ENCODE results near the gene SOCS7.
A peak's percentile ranks its signal among the peaks of the same experiment; 100 is the strongest.

Gene SOCS7

DNA sequence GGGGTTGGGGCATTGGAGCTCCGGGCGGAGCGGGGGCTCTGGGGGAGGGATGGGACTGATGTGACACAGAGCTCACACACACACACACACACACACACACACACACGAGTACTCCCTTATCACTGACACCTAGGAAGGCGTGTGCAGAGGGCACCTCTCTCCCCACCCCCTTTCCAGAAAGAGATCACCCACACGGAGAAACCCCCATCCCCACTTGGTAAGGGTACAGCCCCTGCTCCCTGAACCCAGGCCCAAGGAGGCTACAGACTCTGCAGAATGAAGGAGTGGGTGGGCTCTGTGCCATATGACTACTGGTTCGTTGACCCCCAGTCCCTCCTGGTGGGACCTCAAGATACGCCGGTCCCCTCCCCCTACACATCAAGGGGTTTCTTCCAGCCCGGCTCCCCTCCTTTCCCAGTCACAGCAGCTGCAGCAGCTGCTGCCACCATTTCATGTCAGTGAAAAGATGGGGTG, 67.9 kb downstream of the SOCS7 start:
- H3K4me3 Mint-ChIP-seq = no peak overlapping the region
- H3K4me1 Mint-ChIP-seq (ENCODE audit: low read depth) = peaks cover 12% of the 10 kb centered on the region
- H3K27me3 Mint-ChIP-seq = peaks cover 56% of the 10 kb centered on the region
- no peak overlapping the region for H3K27ac Mint-ChIP-seq
- H3K36me3 Mint-ChIP-seq (ENCODE audit: low read depth) = no peaks in the 10 kb centered on the region
- no peaks in the 10 kb centered on the region for H3K9me3 Mint-ChIP-seq

DNA sequence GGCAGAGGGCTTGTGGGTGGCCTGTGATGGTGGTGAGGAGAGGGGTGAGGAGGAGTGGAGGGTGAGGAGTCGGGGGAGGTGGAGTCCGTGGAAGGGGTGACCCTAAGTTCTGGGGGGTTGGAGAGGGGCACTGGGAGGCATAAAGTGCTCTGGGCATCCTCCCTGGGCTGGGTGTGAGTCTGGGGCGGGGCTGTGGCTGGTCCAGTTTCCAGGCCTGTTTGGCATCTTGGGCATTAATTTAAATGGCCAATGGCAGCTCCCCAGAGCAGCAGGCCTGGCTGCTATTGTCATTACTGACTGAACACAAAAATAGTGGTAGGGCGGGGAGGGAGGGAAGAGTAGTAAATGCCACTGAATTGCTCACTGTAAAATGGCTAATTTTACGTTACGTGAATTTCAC, 68.9 kb downstream of the SOCS7 start:
- Mint-ChIP-seq H3K9me3 (no peaks in the 10 kb centered on the region), H3K27ac (no peak overlapping the region), H3K4me1 (ENCODE audit: low read depth) (peaks cover 9% of the 10 kb centered on the region), H3K4me3 (no peak overlapping the region), H3K27me3 (peaks cover 65% of the 10 kb centered on the region), H3K36me3 (ENCODE audit: low read depth) (no peaks in the 10 kb centered on the region)

DNA sequence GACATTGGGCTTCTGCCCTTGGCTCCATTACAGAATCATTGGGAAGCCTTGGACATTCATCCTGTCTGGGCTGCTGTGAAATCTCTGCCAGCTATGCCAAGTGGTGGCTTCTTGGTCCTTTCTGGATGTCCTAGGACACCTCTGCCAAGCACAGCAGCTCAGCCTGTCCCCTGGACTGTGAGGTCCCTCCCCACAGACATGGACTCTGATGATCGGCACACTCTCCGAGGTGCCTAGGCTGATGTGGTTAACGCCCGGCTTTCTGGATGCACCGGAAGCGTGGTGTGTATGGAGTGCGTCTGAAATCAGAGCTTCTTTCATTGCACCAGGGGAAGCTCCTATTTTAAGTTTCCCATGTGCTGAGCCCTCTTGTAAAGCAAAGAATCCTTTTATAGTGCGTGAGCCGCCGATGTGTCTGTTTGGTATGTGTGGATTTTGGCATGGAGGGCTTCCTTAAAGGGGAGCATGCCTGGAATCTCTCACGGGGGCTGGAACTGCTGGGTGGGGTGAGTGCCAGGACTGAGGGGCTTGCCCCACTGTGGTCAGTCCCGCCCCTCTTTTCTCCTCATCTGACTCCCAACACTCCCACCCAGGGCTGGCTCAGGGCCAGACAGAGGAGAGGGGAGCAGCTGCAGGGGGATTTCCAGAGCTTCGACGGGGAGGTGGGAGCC, 69.7 kb downstream of the SOCS7 start:
- Mint-ChIP-seq H3K27ac (no peak overlapping the region), H3K36me3 (ENCODE audit: low read depth) (no peaks in the 10 kb centered on the region), H3K27me3 (peaks cover 66% of the 10 kb centered on the region), H3K4me3 (no peak overlapping the region), H3K9me3 (no peaks in the 10 kb centered on the region), H3K4me1 (ENCODE audit: low read depth) (peaks cover 10% of the 10 kb centered on the region)

DNA sequence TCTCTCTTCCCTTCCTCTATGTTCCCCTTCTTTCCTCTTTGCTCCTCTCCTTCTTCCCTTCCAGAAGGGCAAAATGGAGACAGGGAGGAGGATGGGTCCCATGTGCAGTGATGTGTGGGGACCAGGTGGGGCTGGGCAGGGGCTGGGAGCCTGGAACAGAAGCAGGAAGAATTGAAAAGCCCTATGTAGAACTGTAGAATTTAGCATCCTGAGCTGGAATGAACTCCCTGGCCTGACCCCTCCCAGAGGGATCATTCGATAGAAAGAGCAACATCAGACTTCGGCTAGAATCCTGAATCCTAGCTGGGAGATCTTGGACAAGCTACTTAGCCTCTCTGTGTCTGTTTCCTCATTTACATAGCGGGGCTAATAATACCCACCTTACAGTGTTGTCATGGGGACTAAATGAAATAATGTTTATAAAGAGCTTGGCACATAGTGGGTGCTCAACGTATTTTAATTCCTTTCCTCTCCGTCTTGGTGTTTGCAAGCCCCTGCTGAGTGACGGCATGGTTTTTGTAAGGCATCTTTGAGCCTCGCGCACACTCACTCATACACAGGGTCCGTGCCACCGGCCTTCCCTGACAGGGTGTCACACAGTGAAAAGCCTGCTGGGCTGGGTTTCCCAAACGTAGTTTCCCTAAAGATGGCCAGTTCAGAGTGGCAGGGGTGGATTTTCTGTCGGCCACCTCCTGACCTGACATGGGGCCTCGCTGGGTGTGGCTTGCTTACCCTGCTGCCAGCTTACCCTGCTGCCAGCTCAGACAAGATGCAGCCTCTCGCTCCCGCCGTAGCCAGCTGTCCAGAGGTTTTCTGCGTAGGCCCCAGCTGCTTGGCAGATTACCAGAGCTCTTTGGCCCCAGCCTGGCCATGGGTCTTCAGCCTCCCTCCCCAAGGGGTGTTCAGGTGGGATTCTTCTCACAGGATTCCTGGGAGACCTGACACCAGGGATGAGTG, 70.5 kb downstream of the SOCS7 start:
- H3K27ac Mint-ChIP-seq = no peak overlapping the region
- H3K9me3 Mint-ChIP-seq = no peaks in the 10 kb centered on the region
- H3K27me3 Mint-ChIP-seq = peaks cover 57% of the 10 kb centered on the region
- no peak overlapping the region for H3K4me3 Mint-ChIP-seq
- H3K36me3 Mint-ChIP-seq (ENCODE audit: low read depth) = no peaks in the 10 kb centered on the region
- H3K4me1 Mint-ChIP-seq (ENCODE audit: low read depth) = peaks cover 13% of the 10 kb centered on the region

DNA sequence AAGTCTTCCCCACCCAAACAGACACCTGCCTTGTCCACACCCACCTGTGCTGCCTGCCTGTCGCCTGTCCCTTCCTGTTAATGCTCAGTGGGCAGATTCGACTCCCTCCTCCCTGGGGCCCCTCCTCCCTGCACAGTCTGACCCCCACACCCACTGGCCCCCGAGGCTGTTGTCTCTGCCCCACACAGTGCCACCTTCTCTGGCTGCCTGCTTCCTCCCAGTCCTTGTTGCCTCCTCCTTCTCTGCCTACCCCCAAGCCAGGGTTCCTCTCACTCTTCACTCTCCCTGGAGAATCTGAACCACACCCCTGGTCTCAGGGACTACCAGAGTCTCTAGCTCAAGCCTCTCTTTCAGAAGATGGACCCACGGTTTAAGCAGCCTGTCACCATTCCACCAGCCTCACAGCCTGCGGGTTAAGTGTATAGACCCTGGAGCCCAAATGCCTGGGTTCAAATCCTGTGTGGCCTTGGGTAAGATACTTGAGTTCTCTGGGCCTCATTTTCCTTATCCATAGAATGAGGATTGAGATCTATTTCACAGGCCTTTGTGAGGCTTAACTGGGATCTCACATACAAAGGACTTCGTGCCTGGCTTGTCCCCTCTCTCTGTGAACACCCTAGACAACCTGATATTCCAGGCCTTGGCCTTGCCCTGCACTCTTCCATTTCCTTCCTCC, 72.8 kb downstream of the SOCS7 start:
- Mint-ChIP-seq H3K27ac (no peak overlapping the region), H3K4me3 (no peak overlapping the region), H3K9me3 (no peaks in the 10 kb centered on the region), H3K4me1 (ENCODE audit: low read depth) (peaks cover 22% of the 10 kb centered on the region), H3K27me3 (peaks cover 50% of the 10 kb centered on the region), H3K36me3 (ENCODE audit: low read depth) (no peaks in the 10 kb centered on the region)

DNA sequence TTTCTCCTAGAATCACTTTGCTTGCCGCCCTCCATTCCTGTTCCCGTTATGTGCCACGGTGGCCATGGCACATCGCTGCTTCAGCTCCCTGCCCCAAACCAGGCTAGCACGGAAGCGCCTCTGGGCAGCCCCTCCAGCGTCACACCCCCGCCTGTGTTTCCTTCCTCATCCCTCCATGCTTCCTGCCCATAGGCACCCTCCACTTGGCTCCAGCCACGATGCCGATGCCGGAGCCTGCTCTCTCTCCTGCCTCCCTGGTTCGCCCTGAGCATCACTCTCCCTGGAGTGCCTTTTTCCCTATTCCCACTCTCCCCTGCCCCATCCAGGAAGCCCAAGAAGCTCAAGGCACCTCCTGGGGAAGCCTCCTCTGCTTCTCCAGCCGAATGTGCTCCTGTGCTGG, 73.4 kb downstream of the SOCS7 start:
- H3K4me3 Mint-ChIP-seq = no peak overlapping the region
- H3K27ac Mint-ChIP-seq = no peak overlapping the region
- peaks cover 25% of the 10 kb centered on the region for H3K4me1 Mint-ChIP-seq (ENCODE audit: low read depth)
- H3K27me3 Mint-ChIP-seq = peaks cover 50% of the 10 kb centered on the region
- H3K36me3 Mint-ChIP-seq (ENCODE audit: low read depth) = no peaks in the 10 kb centered on the region
- H3K9me3 Mint-ChIP-seq = no peaks in the 10 kb centered on the region

DNA sequence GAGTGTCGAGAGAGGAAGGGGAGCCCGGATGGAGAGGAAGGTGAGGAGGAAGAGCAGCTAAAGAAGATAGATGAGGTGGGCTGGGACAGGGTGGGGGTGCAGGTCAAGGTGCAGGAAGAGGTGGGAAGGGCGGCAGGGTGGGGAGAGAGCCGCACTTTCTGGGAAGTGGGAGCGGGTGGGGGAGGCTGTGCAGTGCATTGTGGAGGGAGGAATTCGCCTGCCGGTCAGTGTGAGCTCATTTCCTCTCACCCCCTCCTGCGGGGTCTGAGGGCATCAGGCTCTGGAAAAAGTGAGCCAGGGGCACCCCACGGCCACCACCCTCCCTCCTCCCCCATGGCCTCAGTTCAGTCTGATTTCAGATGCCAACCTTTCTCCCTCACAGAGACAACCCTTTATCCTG, 74.1 kb downstream of the SOCS7 start:
- peaks cover 52% of the 10 kb centered on the region for H3K27me3 Mint-ChIP-seq
- H3K4me3 Mint-ChIP-seq = no peak overlapping the region
- no peaks in the 10 kb centered on the region for H3K36me3 Mint-ChIP-seq (ENCODE audit: low read depth)
- no peaks in the 10 kb centered on the region for H3K9me3 Mint-ChIP-seq
- no peak overlapping the region for H3K27ac Mint-ChIP-seq
- H3K4me1 Mint-ChIP-seq (ENCODE audit: low read depth) = peaks cover 25% of the 10 kb centered on the region

DNA sequence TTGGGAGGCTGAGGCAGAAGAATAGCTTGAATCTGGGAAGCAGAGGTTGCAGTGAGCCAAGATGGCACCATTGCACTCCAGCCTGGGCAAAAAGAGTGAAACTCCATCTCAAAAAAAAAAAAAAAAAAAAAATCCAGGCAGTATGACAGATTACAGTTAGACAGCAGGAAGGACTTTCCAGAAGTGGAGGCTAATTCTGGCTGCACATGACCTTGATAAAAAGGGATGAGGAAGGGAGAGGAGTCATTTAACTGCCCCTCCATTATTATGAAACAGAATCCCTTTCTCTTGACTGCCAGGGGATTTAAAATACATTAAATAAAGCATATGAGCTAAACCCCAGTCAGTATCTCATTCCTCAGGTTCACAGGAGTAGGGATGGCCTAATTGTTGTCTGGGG, 74.8 kb downstream of the SOCS7 start:
- Mint-ChIP-seq H3K27ac (no peak overlapping the region), H3K27me3 (peaks cover 46% of the 10 kb centered on the region), H3K4me3 (no peak overlapping the region), H3K4me1 (ENCODE audit: low read depth) (peaks cover 25% of the 10 kb centered on the region), H3K36me3 (ENCODE audit: low read depth) (no peaks in the 10 kb centered on the region), H3K9me3 (no peaks in the 10 kb centered on the region)

DNA sequence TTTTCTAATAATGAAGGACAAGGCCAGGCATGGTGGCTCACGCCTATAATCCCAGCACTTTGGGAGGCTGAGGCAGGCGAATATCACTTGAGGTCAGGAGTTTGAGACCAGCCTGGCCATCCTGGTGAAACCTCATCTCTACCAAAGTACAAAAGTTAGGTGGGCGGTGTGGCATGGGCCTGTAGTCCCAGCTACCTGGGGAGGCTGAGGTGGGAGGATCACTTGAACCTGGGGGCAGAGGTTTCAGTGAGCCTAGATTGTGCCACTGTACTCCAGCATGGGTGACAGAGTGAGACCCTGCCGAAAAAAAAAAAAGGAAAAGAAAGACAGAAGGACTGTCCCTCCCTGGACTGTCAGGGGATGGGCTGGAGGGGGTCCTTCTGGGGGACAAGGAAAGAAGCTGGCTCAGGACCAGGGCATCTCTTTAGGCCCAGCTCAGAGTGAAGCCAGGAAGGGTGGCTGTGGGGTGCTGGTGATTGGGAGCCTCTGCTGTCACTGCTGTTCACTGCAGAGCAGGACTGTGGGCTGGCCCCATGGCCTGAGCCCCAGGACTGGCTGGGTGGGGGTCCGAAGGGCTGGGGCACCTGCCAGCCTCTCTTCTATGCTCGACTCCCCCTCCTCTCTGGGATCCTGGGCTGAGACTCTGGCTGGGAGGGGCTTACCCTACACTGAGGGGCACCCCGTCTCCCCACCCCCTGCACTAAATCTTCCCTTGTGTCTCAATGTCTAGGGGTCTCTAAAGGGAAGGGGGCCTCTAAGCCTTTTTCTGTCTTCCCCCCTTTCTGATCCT, 75.7 kb downstream of the SOCS7 start:
- Mint-ChIP-seq H3K4me1 (ENCODE audit: low read depth) (peaks cover 25% of the 10 kb centered on the region), H3K9me3 (no peaks in the 10 kb centered on the region), H3K27me3 (peaks cover 39% of the 10 kb centered on the region), H3K36me3 (ENCODE audit: low read depth) (no peaks in the 10 kb centered on the region), H3K4me3 (peak overlapping the region; percentile 69), H3K27ac (peak overlapping the region; percentile 61)

DNA sequence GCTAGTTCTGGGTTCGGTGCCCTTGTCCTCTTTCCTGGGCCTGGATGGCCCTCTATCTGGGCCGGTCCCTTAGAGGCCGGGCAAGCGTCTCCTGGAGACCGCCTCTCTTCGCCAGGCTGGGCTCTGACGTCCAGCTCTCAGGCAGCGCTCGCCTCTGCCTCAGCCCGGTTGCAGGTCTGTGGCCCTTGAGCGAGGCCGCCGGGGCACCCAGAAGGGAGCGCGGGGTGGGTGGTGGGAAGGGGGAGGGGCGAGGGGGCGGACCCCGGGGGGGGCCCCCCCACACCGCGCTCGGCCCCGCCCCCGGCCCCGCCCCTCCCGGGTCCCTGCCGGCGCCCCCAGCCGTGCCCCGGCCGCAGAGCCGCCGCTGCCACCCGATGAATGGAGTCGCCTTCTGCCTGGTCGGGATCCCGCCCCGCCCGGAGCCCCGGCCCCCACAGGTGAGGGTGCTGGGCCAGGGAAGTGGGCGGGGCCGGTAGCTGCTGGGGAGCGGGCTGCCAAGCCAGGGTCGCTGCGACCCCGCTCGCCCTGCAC, 76.5 kb downstream of the SOCS7 start, which contains the start of gene ARHGAP23:
TSS of gene ARHGAP23 (plus strand) at position 353 of the 531 bp plus-strand sequence. CDS start at position 375, 22 bp downstream.
- no peaks in the 10 kb centered on the region for H3K9me3 Mint-ChIP-seq
- H3K27ac Mint-ChIP-seq = peak within 1 kb of the TSS; percentile 61
- H3K36me3 Mint-ChIP-seq (ENCODE audit: low read depth) = no peaks in the 10 kb centered on the region
- H3K4me1 Mint-ChIP-seq (ENCODE audit: low read depth) = peaks cover 25% of the 10 kb centered on the region
- H3K27me3 Mint-ChIP-seq = peaks cover 35% of the 10 kb centered on the region
- peak within 1 kb of the TSS; percentile 69 for H3K4me3 Mint-ChIP-seq

DNA sequence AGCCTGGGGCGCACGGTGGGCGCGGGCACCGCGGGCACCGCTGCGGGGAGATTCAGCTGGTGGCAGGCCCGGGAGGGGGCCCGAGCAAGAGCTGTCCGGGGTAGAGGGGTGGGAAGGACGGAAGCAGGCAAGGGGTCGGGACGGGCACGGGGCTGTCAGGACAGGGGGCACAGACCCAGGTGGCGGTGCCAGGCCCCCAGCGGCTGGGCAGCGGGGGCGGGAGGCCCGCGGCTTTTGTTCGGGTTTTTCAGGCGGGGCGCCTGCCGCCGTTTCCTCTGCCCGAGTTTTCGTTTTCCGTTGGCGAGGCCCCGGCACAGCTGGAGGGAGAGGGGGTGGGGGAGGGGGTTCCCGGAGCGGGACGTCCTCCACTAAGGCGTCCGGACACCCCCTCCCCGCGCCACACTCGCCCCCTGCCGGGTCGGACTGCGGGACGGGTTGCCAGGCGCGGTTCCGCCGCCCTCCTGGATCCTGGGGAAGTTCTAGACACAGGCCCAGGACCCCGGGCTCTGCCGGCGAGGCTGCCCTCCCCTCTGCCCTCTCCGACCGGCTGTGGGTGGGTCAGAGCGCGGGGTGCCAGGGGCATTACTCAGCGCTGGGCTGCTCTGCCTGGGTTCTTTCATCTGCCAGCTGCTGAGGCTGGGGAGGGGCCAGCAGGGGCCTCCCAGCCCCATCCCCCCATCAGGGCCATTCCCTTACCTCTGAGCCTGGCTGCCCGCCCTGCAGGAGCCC, 77.2 kb downstream of the SOCS7 start:
- Mint-ChIP-seq H3K4me1 (ENCODE audit: low read depth) (peaks cover 25% of the 10 kb centered on the region), H3K27me3 (peaks cover 30% of the 10 kb centered on the region), H3K4me3 (peak overlapping the region; percentile 53), H3K9me3 (no peaks in the 10 kb centered on the region), H3K36me3 (ENCODE audit: low read depth) (no peaks in the 10 kb centered on the region), H3K27ac (no peak overlapping the region)

DNA sequence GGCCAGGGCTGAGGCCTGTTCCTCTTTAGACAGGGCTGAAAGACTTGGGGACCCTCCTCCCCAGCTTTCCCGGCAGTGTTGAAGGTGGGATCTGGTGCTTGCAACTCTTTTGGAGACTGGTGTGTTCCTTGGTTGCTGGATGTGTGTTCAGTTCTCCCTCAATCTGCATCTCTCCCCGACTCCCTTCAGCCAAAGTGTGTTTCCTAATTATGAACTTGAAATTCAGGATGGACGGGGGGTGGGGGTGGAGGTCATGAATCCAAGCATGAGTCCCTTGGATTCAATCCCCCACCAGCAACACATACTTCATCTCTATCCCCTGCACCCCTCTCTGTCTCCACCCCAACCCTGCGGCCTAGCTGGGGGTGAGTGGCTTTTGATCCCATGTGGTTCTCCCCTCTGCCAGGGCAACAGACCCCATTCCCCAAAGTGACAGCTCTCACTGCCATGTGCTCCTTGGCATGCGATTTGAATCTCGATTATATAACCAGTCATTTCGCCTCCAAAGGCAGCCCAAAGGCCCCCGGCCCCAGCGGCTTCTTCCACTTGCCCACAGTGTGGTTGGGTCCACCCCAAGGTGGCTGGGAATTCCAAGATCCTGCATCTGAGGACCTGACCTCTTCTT, 77.9 kb downstream of the SOCS7 start:
- Mint-ChIP-seq H3K36me3 (ENCODE audit: low read depth) (no peaks in the 10 kb centered on the region), H3K4me3 (peak overlapping the region; percentile 53), H3K9me3 (no peaks in the 10 kb centered on the region), H3K4me1 (ENCODE audit: low read depth) (peaks cover 25% of the 10 kb centered on the region), H3K27me3 (peaks cover 23% of the 10 kb centered on the region), H3K27ac (no peak overlapping the region)

DNA sequence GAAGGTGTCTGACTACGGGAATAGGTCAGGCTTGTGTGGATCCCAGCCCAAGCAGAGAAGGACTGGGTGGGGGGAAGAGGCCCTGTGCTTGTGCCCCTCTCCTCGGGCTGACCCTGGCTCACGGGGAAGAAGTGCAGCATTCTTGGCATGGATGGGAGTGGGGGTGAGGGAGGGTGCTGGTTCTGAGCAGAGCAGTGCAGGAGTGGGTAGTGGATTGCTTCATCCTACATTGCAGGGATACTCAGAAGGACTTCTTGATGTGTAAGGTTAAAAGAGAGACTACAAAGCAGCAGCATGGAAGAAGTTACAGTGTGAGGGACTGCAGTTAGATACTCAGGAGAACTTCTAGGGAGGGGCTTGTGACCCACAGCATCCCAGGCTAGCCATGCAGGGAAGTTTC, 78.7 kb downstream of the SOCS7 start:
- Mint-ChIP-seq H3K4me3 (no peak overlapping the region), H3K36me3 (ENCODE audit: low read depth) (no peaks in the 10 kb centered on the region), H3K9me3 (no peaks in the 10 kb centered on the region), H3K27ac (no peak overlapping the region), H3K27me3 (peaks cover 17% of the 10 kb centered on the region), H3K4me1 (ENCODE audit: low read depth) (peaks cover 25% of the 10 kb centered on the region)
